GM12878 (cell line): ENCODE data around the gene CFAP161. TPM values are rescaled to one million over a fixed set of nuclear protein-coding genes. Genes with fewer than 3 reads are reported as not detected.

ENCODE experiments used
- ATAC-seq: fragments of 200-7000 bp; cut with Tn5 transposase; 3 replicates; pipeline ENCODE4 v1.9.1; 2020; ENCODE audit warnings: mild to moderate bottlenecking, moderate library complexity
- BruUV-seq: library from RNA; stranded (reverse); fragments of 400-500 nt; replicated peaks from 2 replicates; lab custom pipeline; 2021; lab: Mats Ljungman, UMichigan
- CTCF ChIA-PET: fragments of 300-600 bp; sonication (Branson Sonifier 250); formaldehyde crosslinking; extraction: SDS; loops from one replicate; lab custom pipeline; 2021; ENCODE audit warnings: inconsistent platforms; lab: Yijun Ruan, JAX
- POLR2A ChIA-PET: fragments of 350-600 bp; formaldehyde crosslinking; extraction: SDS; loops from one replicate; lab custom pipeline; 2021; ENCODE audit warnings: inconsistent platforms; lab: Charles Lee
- RAD21 ChIA-PET: fragments of 300-600 bp; sonication (Branson Sonifier 250); formaldehyde crosslinking; loops from one replicate; lab custom pipeline; 2023; ENCODE audit warnings: antibody characterized with exemption; ENCODE audit not compliant: unreplicated experiment; lab: Charles Lee
- SMC1A ChIA-PET: fragments of 300-600 bp; sonication (Branson Sonifier 250); formaldehyde crosslinking; loops from one replicate; lab custom pipeline; 2023; ENCODE audit not compliant: unreplicated experiment, uncharacterized antibody; lab: Charles Lee
- DNase-seq: peaks from one replicate; pipeline ENCODE4 v3.0.0-alpha.2; 2011; ENCODE audit warnings: low read depth, low spot score
- FAIRE-seq: peaks from 3 replicates; lab custom pipeline; 2011; peaks lifted over from hg19 to GRCh38; lab: Jason Lieb, UNC
- H2AFZ ChIP-seq: 2 replicates; pipeline ENCODE4 v1.6.0; 2011; ENCODE audit warnings: low read depth, low read length, control low read depth; ENCODE audit not compliant: control insufficient read depth
- H3K27ac ChIP-seq: 2 replicates; pipeline ENCODE4 v1.5.1; 2011; ENCODE audit warnings: control low read depth; ENCODE audit not compliant: control insufficient read depth, insufficient read depth
- H3K27me3 ChIP-seq, 2 experiments: replicated peaks in 1 of 2; 2 replicates each; pipeline versions ENCODE4 v1.6.0 to v1.6.1; 2011; ENCODE audit warnings: low read length in 1 of 2; ENCODE audit not compliant: control insufficient read depth in 2 of 2, insufficient read depth in 2 of 2
- H3K36me3 ChIP-seq, 2 experiments: 2 replicates each; pipeline ENCODE4 v1.5.1; 2011; ENCODE audit warnings: low read length in 1 of 2; ENCODE audit not compliant: control insufficient read depth in 2 of 2, insufficient read depth in 2 of 2
- H3K4me1 ChIP-seq: 2 replicates; pipeline ENCODE4 v1.6.1; 2011; ENCODE audit warnings: mild to moderate bottlenecking, low read length, moderate library complexity, mixed read lengths; ENCODE audit not compliant: control insufficient read depth, insufficient read depth
- H3K4me2 ChIP-seq: 2 replicates; pipeline ENCODE4 v1.6.0; 2011; ENCODE audit warnings: control low read depth; ENCODE audit not compliant: control insufficient read depth, insufficient read depth
- H3K4me3 ChIP-seq: fragments of 200-600 bp; sonication (generic); 2 replicates; pipeline ENCODE4 v1.5.1; 2016
- H3K79me2 ChIP-seq: 2 replicates; pipeline ENCODE4 v1.6.0; 2011; ENCODE audit warnings: low read length; ENCODE audit not compliant: control insufficient read depth, insufficient read depth
- H3K9ac ChIP-seq: 2 replicates; pipeline ENCODE4 v1.8.0; 2011; ENCODE audit warnings: low read length, control low read depth, mixed read lengths; ENCODE audit not compliant: control insufficient read depth, insufficient read depth
- H3K9me3 ChIP-seq: replicated peaks from 3 replicates; pipeline ENCODE4 v1.5.1; 2011; ENCODE audit warnings: mild to moderate bottlenecking, low read length; ENCODE audit not compliant: control insufficient read depth, insufficient read depth
- H4K20me1 ChIP-seq: 2 replicates; pipeline ENCODE4 v1.6.0; 2011; ENCODE audit not compliant: control insufficient read depth, insufficient read depth
- CTCF ChIP-seq, 3 experiments: IDR thresholded peaks in 2 of 3; conservative IDR thresholded peaks in 1 of 3; 2 replicates each; pipeline ENCODE4 v1.5.1; 2011; ENCODE audit warnings: low read depth in 3 of 3, low read length in 3 of 3, mild to moderate bottlenecking in 3 of 3, control low read depth in 2 of 3, moderate library complexity in 2 of 3, inconsistent platforms in 1 of 3, mixed read lengths in 1 of 3; ENCODE audit not compliant: control insufficient read depth in 2 of 3, insufficient read depth in 1 of 3; ENCODE audit errors: extremely low read depth in 1 of 3
- E4F1 ChIP-seq: fragments of 450-650 bp; IDR thresholded peaks from 2 replicates; pipeline ENCODE4 v1.6.1; 2018; ENCODE audit warnings: borderline replicate concordance, mild to moderate bottlenecking; ENCODE audit not compliant: partially characterized antibody
- IKZF2 ChIP-seq, 2 experiments: fragments of 450-650 bp; IDR thresholded peaks; 2 replicates each; pipeline ENCODE4 v1.6.1; 2017; ENCODE audit warnings: mild to moderate bottlenecking in 2 of 2, moderate library complexity in 2 of 2
- TAF1 ChIP-seq: IDR thresholded peaks from 2 replicates; pipeline ENCODE4 v1.6.1; 2011; ENCODE audit warnings: mild to moderate bottlenecking, low read depth, low read length, borderline replicate concordance
- ZBTB40 ChIP-seq: fragments of 450-650 bp; IDR thresholded peaks from 2 replicates; pipeline ENCODE4 v1.6.1; 2016; ENCODE audit warnings: mild to moderate bottlenecking, moderate library complexity, borderline replicate concordance
- ZNF24 ChIP-seq: fragments of 450-650 bp; IDR thresholded peaks from 2 replicates; pipeline ENCODE4 v1.6.1; 2017; ENCODE audit warnings: antibody characterized with exemption, mild to moderate bottlenecking
- WGBS: methylation state at CpG from one replicate; pipeline ENCODE4 v1.1.6; 2016; ENCODE audit warnings: low lambda C conversion rate; ENCODE audit not compliant: insufficient replicate concordance, insufficient coverage; ENCODE audit errors: missing lambda C conversion rate; 5-methylcytosine and 5-hydroxymethylcytosine counted together
- in situ Hi-C: fragments of 300-500 bp; cut with MboI; formaldehyde crosslinking; loops from 9 replicates; pipeline ENCODE4 v1.14.3; 2018; ENCODE audit warnings: mixed read lengths
- intact Hi-C: fragments of 100-400 bp; cut with micrococcal nuclease; formaldehyde crosslinking; loops from one replicate; pipeline ENCODE4 v1.14.2; 2022; ENCODE audit not compliant: unreplicated experiment
- polyA plus RNA-seq, 11 experiments: library from polyadenylated mRNA; depleted of rRNA in 4 of 11; unstranded in 6 of 11; stranded (reverse) in 5 of 11; fragments of >200 nt; fragmentation: Nextera tagmentation in 4 of 11; fragmentation: Illumina TruSeq in 1 of 11; extraction: Ambion mirVana in 4 of 11; extraction: Trizol in 1 of 11; gene quantifications; 1 replicate in 1 of 11; 2 replicates in 10 of 11; pipeline versions ENCODE4 v1.2.1 to v1.2.3, GENCODE V29; 2011 to 2016; ENCODE audit warnings: inconsistent platforms in 2 of 11, missing spikeins in 2 of 11, low read depth in 1 of 11
- total RNA-seq, 4 experiments: library from RNA; depleted of rRNA in 3 of 4; stranded (reverse); fragments of >200 nt in 3 of 4; fragmentation: Illumina TruSeq in 1 of 4; extraction: Trizol in 1 of 4; gene quantifications; 2 replicates each; pipeline versions ENCODE4 v1.2.1 to v1.2.3, GENCODE V29; 2013 to 2021

CFAP161 gene
- total and polyA plus RNA-seq, 10 of the 15 experiments (the other 5 are each of a cell fraction or from before 2014, with no cell fraction given): 0.31 TPM; not detected in 9

- no peak for TF ChIP-seq E4F1
These were observed 48.9 kb upstream of the CFAP161 start (continued) for GRCh38 chr15:81085213-81085612.

- no peak for TF ChIP-seq ZNF24
- no peak for TF ChIP-seq CTCF (IDR thresholded peaks at IDR 0.05 in 2 of 3, conservative IDR thresholded peaks at IDR 0.05 in 1 of 3; ENCODE audit: control insufficient read depth in 2 of 3, extremely low read depth in 1 of 3, insufficient read depth in 1 of 3, low read depth in 3 of 3, low read length in 3 of 3)
- TF ChIP-seq ZBTB40: no peak
- no peak for TF ChIP-seq IKZF2 (IDR thresholded peaks at IDR 0.05)
- no peak for TF ChIP-seq TAF1
- ChIA-PET POLR2A (no interaction called here), RAD21 (no interaction called here), CTCF (no interaction called here), SMC1A (interaction anchor here (1.5 kb wide), 1 partner anchor 180 kb away, joined by 4 read pairs; no protein-coding TSS in a partner anchor)
- ATAC-seq (no peak), FAIRE-seq (no peak), DNase-seq (no peak)
- intact Hi-C loops: no loop called here
- Histone ChIP-seq H3K79me2 (no peaks in the 10 kb centered on the region), H3K27me3 (no peaks in the 10 kb centered on the region; a peak in 2 of 4 replicates), H3K4me2 (no peak overlapping the region), H3K9me3 (no peaks in the 10 kb centered on the region), H4K20me1 (no peaks in the 10 kb centered on the region), H3K36me3 (no peaks in the 10 kb centered on the region), H3K4me3 (no peak overlapping the region), H3K4me1 (no peaks in the 10 kb centered on the region; the same call in 1 of the 2 replicates), H2AFZ (no peak overlapping the region), H3K27ac (no peak overlapping the region), H3K9ac (no peak overlapping the region)
- WGBS: 47% methylated on average over 5 of the region's 5 CpGs
- in situ Hi-C loops: no loop called here
- no TSS peak for BruUV-seq
These were observed 48.2 kb upstream of the CFAP161 start for GRCh38 chr15:81085898-81086297.
